Neural cell (in vitro differentiated cells): Measurements from ENCODE around the gene RBM19.

Source experiments
- EZH2 ChIP-seq: fragments of 200-600, 300-800 bp; shearing (Covaris generic), sonication (generic); IDR thresholded peaks from 2 replicates; pipeline ENCODE4 v1.6.1; 2014; ENCODE audit warnings: antibody characterized with exemption, low read length, borderline replicate concordance, mild to moderate bottlenecking; ENCODE audit not compliant: insufficient read depth, poor library complexity, severe bottlenecking
- POLR2AphosphoS5 ChIP-seq: IDR thresholded peaks from 2 replicates; pipeline ENCODE4 v1.6.1; 2012
- RAD21 ChIP-seq: fragments of 450-650 bp; conservative IDR thresholded peaks from 2 replicates; pipeline ENCODE4 v1.6.1; 2014; ENCODE audit warnings: antibody characterized with exemption, mild to moderate bottlenecking, moderate library complexity
- TF ChIP-seq, protein P1 (sequence below): fragments of 450-650 bp; IDR thresholded peaks from 2 replicates; pipeline ENCODE4 v1.5.1; 2014; ENCODE audit warnings: antibody characterized with exemption, mild to moderate bottlenecking, moderate library complexity; ENCODE audit not compliant: poor library complexity, severe bottlenecking
- TF ChIP-seq, protein P2 (sequence below): IDR thresholded peaks from 2 replicates; pipeline ENCODE4 v1.6.1; 2012; ENCODE audit warnings: borderline replicate concordance

DNA sequence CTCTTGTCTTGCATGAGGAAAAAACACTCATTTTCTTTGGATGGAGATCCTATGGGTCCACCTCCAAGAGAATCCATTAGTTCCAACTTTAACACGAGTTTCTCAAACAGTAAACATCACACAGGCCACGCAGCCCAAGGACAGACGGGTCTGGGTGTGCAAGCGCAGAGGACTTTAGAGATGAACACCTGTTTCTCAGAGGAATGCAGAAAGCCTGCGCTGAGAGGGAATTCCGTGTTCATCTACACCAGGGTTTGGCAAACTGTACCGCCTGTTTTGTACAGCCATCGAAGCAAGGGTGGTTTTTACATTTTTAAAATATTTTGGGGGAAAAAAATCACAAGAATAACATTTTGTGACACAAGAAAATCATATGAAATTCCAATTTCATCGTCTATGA lies 79.4 kb downstream of the RBM19 start:
- TF ChIP-seq RAD21 (no peak), EZH2 (no peak), POLR2AphosphoS5 (no peak)
- TF ChIP-seq, protein P1, sequence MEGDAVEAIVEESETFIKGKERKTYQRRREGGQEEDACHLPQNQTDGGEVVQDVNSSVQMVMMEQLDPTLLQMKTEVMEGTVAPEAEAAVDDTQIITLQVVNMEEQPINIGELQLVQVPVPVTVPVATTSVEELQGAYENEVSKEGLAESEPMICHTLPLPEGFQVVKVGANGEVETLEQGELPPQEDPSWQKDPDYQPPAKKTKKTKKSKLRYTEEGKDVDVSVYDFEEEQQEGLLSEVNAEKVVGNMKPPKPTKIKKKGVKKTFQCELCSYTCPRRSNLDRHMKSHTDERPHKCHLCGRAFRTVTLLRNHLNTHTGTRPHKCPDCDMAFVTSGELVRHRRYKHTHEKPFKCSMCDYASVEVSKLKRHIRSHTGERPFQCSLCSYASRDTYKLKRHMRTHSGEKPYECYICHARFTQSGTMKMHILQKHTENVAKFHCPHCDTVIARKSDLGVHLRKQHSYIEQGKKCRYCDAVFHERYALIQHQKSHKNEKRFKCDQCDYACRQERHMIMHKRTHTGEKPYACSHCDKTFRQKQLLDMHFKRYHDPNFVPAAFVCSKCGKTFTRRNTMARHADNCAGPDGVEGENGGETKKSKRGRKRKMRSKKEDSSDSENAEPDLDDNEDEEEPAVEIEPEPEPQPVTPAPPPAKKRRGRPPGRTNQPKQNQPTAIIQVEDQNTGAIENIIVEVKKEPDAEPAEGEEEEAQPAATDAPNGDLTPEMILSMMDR: no peak
- TF ChIP-seq, protein P2, sequence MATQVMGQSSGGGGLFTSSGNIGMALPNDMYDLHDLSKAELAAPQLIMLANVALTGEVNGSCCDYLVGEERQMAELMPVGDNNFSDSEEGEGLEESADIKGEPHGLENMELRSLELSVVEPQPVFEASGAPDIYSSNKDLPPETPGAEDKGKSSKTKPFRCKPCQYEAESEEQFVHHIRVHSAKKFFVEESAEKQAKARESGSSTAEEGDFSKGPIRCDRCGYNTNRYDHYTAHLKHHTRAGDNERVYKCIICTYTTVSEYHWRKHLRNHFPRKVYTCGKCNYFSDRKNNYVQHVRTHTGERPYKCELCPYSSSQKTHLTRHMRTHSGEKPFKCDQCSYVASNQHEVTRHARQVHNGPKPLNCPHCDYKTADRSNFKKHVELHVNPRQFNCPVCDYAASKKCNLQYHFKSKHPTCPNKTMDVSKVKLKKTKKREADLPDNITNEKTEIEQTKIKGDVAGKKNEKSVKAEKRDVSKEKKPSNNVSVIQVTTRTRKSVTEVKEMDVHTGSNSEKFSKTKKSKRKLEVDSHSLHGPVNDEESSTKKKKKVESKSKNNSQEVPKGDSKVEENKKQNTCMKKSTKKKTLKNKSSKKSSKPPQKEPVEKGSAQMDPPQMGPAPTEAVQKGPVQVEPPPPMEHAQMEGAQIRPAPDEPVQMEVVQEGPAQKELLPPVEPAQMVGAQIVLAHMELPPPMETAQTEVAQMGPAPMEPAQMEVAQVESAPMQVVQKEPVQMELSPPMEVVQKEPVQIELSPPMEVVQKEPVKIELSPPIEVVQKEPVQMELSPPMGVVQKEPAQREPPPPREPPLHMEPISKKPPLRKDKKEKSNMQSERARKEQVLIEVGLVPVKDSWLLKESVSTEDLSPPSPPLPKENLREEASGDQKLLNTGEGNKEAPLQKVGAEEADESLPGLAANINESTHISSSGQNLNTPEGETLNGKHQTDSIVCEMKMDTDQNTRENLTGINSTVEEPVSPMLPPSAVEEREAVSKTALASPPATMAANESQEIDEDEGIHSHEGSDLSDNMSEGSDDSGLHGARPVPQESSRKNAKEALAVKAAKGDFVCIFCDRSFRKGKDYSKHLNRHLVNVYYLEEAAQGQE: no peak
